WTC11 (cell line): ENCODE results near the gene ZNF683. TPM values are rescaled to one million over a fixed set of nuclear protein-coding genes. Genes with fewer than 3 reads are reported as not detected.

ENCODE experiments used
- ARID4B ChIP-seq: sonication (generic); formaldehyde crosslinking; IDR thresholded peaks from 2 replicates; pipeline ENCODE4 v1.8.0; 2023; ENCODE audit warnings: missing genetic modification reagents, mild to moderate bottlenecking, borderline replicate concordance
- CDX4 ChIP-seq: fragments of 250-450 bp; sonication (Bioruptor Pico); IDR thresholded peaks from 2 replicates; pipeline ENCODE4 v1.9.0; 2021; ENCODE audit warnings: moderate library complexity, mild to moderate bottlenecking, inconsistent platforms, borderline replicate concordance
- CREB1 ChIP-seq: sonication (generic); formaldehyde crosslinking; IDR thresholded peaks from 2 replicates; pipeline ENCODE4 v1.8.0; 2023; ENCODE audit warnings: mild to moderate bottlenecking, missing genetic modification reagents
- E2F1 ChIP-seq: sonication (generic); formaldehyde crosslinking; IDR thresholded peaks from 2 replicates; pipeline ENCODE4 v1.8.0; 2022; ENCODE audit warnings: mild to moderate bottlenecking, missing genetic modification reagents
- ESRRA ChIP-seq: sonication (generic); formaldehyde crosslinking; IDR thresholded peaks from 2 replicates; pipeline ENCODE4 v1.8.1; 2022; ENCODE audit warnings: mild to moderate bottlenecking, missing genetic modification reagents, borderline replicate concordance
- GRHL2 ChIP-seq: fragments of 250-450 bp; sonication (Bioruptor Pico); IDR thresholded peaks from 2 replicates; pipeline ENCODE4 v1.8.0; 2022; ENCODE audit warnings: mild to moderate bottlenecking, moderate library complexity; ENCODE audit not compliant: insufficient replicate concordance, severe bottlenecking
- GTF2I ChIP-seq: fragments of 250-450 bp; sonication (Bioruptor Pico); conservative IDR thresholded peaks from 2 replicates; pipeline ENCODE4 v1.4.0; 2021; ENCODE audit warnings: mild to moderate bottlenecking
- HMGXB4 ChIP-seq: sonication (generic); formaldehyde crosslinking; IDR thresholded peaks from 2 replicates; pipeline ENCODE4 v1.8.1; 2023; ENCODE audit warnings: mild to moderate bottlenecking, moderate library complexity, missing genetic modification reagents
- JAZF1 ChIP-seq: fragments of 250-450 bp; sonication (Bioruptor Pico); IDR thresholded peaks from 2 replicates; pipeline ENCODE4 v1.9.0; 2021; ENCODE audit warnings: moderate library complexity, mild to moderate bottlenecking, inconsistent platforms
- MYBL2 ChIP-seq: sonication (generic); formaldehyde crosslinking; IDR thresholded peaks from 2 replicates; pipeline ENCODE4 v1.8.1; 2023; ENCODE audit warnings: mild to moderate bottlenecking, moderate library complexity, missing genetic modification reagents
- NFYB ChIP-seq: sonication (generic); formaldehyde crosslinking; conservative IDR thresholded peaks from 2 replicates; pipeline ENCODE4 v1.8.0; 2022; ENCODE audit warnings: low read depth, missing genetic modification reagents
- NR2C2 ChIP-seq: sonication (generic); formaldehyde crosslinking; IDR thresholded peaks from 2 replicates; pipeline ENCODE4 v1.8.0; 2022; ENCODE audit warnings: mild to moderate bottlenecking, missing genetic modification reagents
- NR3C1 ChIP-seq: sonication (generic); formaldehyde crosslinking; conservative IDR thresholded peaks from 2 replicates; pipeline ENCODE4 v1.8.1; 2023; ENCODE audit warnings: low read depth, mild to moderate bottlenecking, missing genetic modification reagents
- OVOL2 ChIP-seq: fragments of 250-450 bp; sonication (Bioruptor Pico); IDR thresholded peaks from 2 replicates; pipeline ENCODE4 v1.9.0; 2021; ENCODE audit warnings: mild to moderate bottlenecking, borderline replicate concordance
- SMAD4 ChIP-seq: sonication (generic); formaldehyde crosslinking; IDR thresholded peaks from 2 replicates; pipeline ENCODE4 v1.8.0; 2022; ENCODE audit warnings: mild to moderate bottlenecking, missing genetic modification reagents
- ZNF138 ChIP-seq: sonication (generic); formaldehyde crosslinking; conservative IDR thresholded peaks from 2 replicates; pipeline ENCODE4 v1.8.1; 2022; ENCODE audit warnings: mild to moderate bottlenecking, moderate library complexity, missing genetic modification reagents
- ZNF232 ChIP-seq: sonication (generic); formaldehyde crosslinking; IDR thresholded peaks from 2 replicates; pipeline ENCODE4 v1.8.0; 2022; ENCODE audit warnings: mild to moderate bottlenecking, missing genetic modification reagents
- ZNF281 ChIP-seq: sonication (generic); formaldehyde crosslinking; IDR thresholded peaks from 2 replicates; pipeline ENCODE4 v1.8.0; 2023; ENCODE audit warnings: mild to moderate bottlenecking, missing genetic modification reagents
- ZNF317 ChIP-seq: sonication (generic); formaldehyde crosslinking; IDR thresholded peaks from 2 replicates; pipeline ENCODE4 v1.8.1; 2023; ENCODE audit warnings: low read depth, mild to moderate bottlenecking, moderate library complexity, missing genetic modification reagents, borderline replicate concordance
- ZNF396 ChIP-seq: fragments of 250-450 bp; sonication (Bioruptor Pico); IDR thresholded peaks from 2 replicates; pipeline ENCODE4 v1.8.0; 2021; ENCODE audit warnings: mild to moderate bottlenecking, moderate library complexity, borderline replicate concordance
- total RNA-seq: library from RNA; stranded (reverse); gene quantifications from 3 replicates; pipeline ENCODE4 v1.2.3, GENCODE V29; 2021
- TF ChIP-seq, protein P1 (sequence below): fragments of 200-600 bp; IDR thresholded peaks from 2 replicates; pipeline ENCODE4 v1.8.0; 2022; ENCODE audit warnings: antibody characterized with exemption
- TF ChIP-seq, protein P2 (sequence below): sonication (generic); formaldehyde crosslinking; IDR thresholded peaks from 2 replicates; pipeline ENCODE4 v1.8.0; 2022; ENCODE audit warnings: mild to moderate bottlenecking, missing genetic modification reagents
- TF ChIP-seq, protein P3 (sequence below): sonication (generic); formaldehyde crosslinking; IDR thresholded peaks from 2 replicates; pipeline ENCODE4 v1.8.1; 2022; ENCODE audit warnings: mild to moderate bottlenecking, moderate library complexity, missing genetic modification reagents

ZNF683 gene
- total RNA-seq, 1 experiment from 2014 or later: not detected

GRCh38 chr1:26412180-26412840 is 39.8 kb upstream of the ZNF683 start (continued):
- TF ChIP-seq, protein P1, sequence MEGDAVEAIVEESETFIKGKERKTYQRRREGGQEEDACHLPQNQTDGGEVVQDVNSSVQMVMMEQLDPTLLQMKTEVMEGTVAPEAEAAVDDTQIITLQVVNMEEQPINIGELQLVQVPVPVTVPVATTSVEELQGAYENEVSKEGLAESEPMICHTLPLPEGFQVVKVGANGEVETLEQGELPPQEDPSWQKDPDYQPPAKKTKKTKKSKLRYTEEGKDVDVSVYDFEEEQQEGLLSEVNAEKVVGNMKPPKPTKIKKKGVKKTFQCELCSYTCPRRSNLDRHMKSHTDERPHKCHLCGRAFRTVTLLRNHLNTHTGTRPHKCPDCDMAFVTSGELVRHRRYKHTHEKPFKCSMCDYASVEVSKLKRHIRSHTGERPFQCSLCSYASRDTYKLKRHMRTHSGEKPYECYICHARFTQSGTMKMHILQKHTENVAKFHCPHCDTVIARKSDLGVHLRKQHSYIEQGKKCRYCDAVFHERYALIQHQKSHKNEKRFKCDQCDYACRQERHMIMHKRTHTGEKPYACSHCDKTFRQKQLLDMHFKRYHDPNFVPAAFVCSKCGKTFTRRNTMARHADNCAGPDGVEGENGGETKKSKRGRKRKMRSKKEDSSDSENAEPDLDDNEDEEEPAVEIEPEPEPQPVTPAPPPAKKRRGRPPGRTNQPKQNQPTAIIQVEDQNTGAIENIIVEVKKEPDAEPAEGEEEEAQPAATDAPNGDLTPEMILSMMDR: no peak
- TF ChIP-seq MYBL2 (0 out of 2 replicates have a peak, but pooled peaks have one; percentile 42), E2F1 (no peak), NR2C2 (CRISPR knock-in tag) (no peak), ZNF281 (CRISPR knock-in tag) (peak; percentile 99), GTF2I (CRISPR knock-in tag) (no peak), ESRRA (no peak), CDX4 (CRISPR knock-in tag) (no peak), HMGXB4 (CRISPR knock-in tag) (no peak), ZNF138 (CRISPR knock-in tag) (no peak), JAZF1 (no peak), OVOL2 (CRISPR knock-in tag) (no peak), SMAD4 (CRISPR knock-in tag) (0 out of 2 replicates have a peak, but pooled peaks have one; percentile 14), ZNF232 (no peak), GRHL2 (CRISPR knock-in tag) (no peak), NR3C1 (CRISPR knock-in tag) (no peak; the same call in 1 of the 2 replicates), ARID4B (CRISPR knock-in tag) (0 out of 2 replicates have a peak, but pooled peaks have one; percentile 63), CREB1 (CRISPR knock-in tag) (no peak), ZNF317 (CRISPR knock-in tag) (no peak), NFYB (CRISPR knock-in tag) (no peak), ZNF396 (CRISPR knock-in tag) (no peak)
- TF ChIP-seq, protein P2, sequence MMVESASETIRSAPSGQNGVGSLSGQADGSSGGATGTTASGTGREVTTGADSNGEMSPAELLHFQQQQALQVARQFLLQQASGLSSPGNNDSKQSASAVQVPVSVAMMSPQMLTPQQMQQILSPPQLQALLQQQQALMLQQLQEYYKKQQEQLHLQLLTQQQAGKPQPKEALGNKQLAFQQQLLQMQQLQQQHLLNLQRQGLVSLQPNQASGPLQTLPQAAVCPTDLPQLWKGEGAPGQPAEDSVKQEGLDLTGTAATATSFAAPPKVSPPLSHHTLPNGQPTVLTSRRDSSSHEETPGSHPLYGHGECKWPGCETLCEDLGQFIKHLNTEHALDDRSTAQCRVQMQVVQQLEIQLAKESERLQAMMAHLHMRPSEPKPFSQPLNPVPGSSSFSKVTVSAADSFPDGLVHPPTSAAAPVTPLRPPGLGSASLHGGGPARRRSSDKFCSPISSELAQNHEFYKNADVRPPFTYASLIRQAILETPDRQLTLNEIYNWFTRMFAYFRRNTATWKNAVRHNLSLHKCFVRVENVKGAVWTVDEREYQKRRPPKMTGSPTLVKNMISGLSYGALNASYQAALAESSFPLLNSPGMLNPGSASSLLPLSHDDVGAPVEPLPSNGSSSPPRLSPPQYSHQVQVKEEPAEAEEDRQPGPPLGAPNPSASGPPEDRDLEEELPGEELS (CRISPR knock-in tag): no peak; the same call in 1 of the 2 replicates
- TF ChIP-seq, protein P3, sequence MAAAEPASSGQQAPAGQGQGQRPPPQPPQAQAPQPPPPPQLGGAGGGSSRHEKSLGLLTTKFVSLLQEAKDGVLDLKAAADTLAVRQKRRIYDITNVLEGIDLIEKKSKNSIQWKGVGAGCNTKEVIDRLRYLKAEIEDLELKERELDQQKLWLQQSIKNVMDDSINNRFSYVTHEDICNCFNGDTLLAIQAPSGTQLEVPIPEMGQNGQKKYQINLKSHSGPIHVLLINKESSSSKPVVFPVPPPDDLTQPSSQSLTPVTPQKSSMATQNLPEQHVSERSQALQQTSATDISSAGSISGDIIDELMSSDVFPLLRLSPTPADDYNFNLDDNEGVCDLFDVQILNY (CRISPR knock-in tag): no peak
